HFFc6 (cell line): ENCODE measurements around the gene HDAC3. TPM values are rescaled to one million over a fixed set of nuclear protein-coding genes. Genes with fewer than 3 reads are reported as not detected.

Experiments
- DNase-seq: peaks from one replicate; pipeline ENCODE4 v3.0.0-alpha.2; 2018
- H3K27ac Mint-ChIP-seq: 2 replicates; pipeline ENCODE4 v1.8.0; 2020; ENCODE audit warnings: mild to moderate bottlenecking, mixed read lengths
- H3K27me3 Mint-ChIP-seq: 2 replicates; pipeline ENCODE4 v1.8.0; 2021; ENCODE audit warnings: mild to moderate bottlenecking, moderate library complexity, mixed read lengths; ENCODE audit not compliant: insufficient read depth
- H3K36me3 Mint-ChIP-seq: 2 replicates; pipeline ENCODE4 v1.8.0; 2021; ENCODE audit warnings: low read depth, mixed read lengths
- H3K4me1 Mint-ChIP-seq: 2 replicates; pipeline ENCODE4 v1.8.0; 2020; ENCODE audit warnings: low read depth, mixed read lengths
- H3K4me3 Mint-ChIP-seq: 2 replicates; pipeline ENCODE4 v1.8.0; 2020; ENCODE audit warnings: mild to moderate bottlenecking, moderate library complexity, mixed read lengths
- H3K9me3 Mint-ChIP-seq: 2 replicates; pipeline ENCODE4 v1.8.0; 2020; ENCODE audit warnings: mild to moderate bottlenecking, mixed read lengths
- total RNA-seq, 6 experiments: library from RNA; stranded (reverse); fragmentation: NEBNext Ultra II Directional; extraction: Animal tissue kit (Norgen Biotek cat#: 25700); gene quantifications; 2 replicates in 1 of 6; 3 replicates in 5 of 6; pipeline ENCODE4 v1.2.3, GENCODE V29; 2021
- TF ChIP-seq, protein P1 (sequence below): fragments of 200-600 bp; sonication (generic); IDR thresholded peaks from 2 replicates; pipeline ENCODE4 v1.5.0; 2021; ENCODE audit warnings: antibody characterized with exemption, mild to moderate bottlenecking

HDAC3 gene
- total RNA-seq, 6 experiments from 2014 or later: 52.1 to 63.7 (median 55.1) TPM

- no peaks in the 10 kb centered on the region for H3K4me1 Mint-ChIP-seq
- no peak overlapping the region for H3K4me3 Mint-ChIP-seq
- TF ChIP-seq, protein P1, sequence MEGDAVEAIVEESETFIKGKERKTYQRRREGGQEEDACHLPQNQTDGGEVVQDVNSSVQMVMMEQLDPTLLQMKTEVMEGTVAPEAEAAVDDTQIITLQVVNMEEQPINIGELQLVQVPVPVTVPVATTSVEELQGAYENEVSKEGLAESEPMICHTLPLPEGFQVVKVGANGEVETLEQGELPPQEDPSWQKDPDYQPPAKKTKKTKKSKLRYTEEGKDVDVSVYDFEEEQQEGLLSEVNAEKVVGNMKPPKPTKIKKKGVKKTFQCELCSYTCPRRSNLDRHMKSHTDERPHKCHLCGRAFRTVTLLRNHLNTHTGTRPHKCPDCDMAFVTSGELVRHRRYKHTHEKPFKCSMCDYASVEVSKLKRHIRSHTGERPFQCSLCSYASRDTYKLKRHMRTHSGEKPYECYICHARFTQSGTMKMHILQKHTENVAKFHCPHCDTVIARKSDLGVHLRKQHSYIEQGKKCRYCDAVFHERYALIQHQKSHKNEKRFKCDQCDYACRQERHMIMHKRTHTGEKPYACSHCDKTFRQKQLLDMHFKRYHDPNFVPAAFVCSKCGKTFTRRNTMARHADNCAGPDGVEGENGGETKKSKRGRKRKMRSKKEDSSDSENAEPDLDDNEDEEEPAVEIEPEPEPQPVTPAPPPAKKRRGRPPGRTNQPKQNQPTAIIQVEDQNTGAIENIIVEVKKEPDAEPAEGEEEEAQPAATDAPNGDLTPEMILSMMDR: no peak
- no peak for DNase-seq
- H3K36me3 Mint-ChIP-seq: peaks cover 10% of the 10 kb centered on the region
- no peak overlapping the region for H3K27ac Mint-ChIP-seq
- no peaks in the 10 kb centered on the region for H3K9me3 Mint-ChIP-seq
- H3K27me3 Mint-ChIP-seq: peaks cover 3% of the 10 kb centered on the region; the same call in 1 of the 2 replicates
Observed at GRCh38 chr5:141665995-141666940, 29.6 kb upstream of the HDAC3 start.

DNA sequence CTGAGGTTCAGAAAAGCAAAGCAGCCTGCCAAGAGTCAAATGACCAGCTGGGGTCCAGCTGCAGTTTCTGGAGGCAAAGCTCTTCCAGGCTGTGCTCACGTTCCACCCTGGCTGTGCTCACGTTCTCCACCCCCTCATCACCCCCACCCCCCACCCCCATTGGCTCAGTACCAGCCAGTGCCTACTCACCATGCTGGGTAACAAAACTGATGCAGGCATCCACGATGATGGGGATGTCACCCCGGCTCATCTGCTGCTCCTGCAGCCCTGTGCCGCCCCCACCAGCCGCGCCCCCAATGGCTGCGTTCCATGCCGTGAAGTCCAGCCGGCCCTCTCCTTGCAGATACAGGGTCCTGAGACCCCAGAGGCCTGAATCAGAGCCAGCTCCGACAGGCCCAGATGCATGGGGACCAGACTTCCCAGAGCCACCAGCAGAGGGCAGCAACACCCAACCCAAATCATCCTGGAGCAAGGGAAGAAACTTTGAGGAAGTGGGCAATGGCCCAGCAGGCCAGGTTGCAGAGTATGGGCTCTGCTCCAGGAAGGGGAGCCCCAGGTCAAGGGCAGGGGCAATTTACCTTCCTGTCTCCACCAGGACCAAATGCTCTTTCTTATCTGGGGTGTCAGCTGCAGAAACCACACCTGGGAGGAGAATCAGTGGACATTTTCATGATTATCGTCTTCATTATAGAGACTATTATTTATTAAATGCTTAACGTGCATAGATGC, 28.2 kb upstream of the HDAC3 start:
- Mint-ChIP-seq H3K36me3 (peaks cover 14% of the 10 kb centered on the region), H3K27me3 (peaks cover 3% of the 10 kb centered on the region), H3K4me1 (no peaks in the 10 kb centered on the region), H3K9me3 (no peaks in the 10 kb centered on the region), H3K4me3 (no peak overlapping the region), H3K27ac (no peak overlapping the region)
- peak; percentile 43 for DNase-seq
- TF ChIP-seq, protein P1: peak; percentile 96

DNA sequence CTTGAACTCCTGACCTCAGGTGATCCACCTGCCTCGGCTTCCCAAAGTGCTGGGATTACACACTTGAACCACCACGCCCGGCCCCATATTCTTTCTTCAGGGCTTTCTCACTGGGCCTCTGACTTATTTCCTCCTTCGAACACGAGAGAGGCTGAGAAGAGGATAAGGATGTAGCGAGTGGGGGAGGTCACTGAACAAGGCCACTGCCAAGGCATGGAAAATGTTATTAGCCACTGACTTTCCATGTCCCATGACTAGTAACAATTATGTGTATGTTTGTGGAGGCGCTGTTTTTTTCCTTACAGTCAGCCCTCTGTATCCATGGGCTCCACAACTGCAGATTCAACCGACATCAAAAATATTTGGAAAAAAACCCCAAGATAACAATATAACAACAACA, 26.9 kb upstream of the HDAC3 start:
- Mint-ChIP-seq H3K27me3 (no peaks in the 10 kb centered on the region; the same call in none of the 2 replicates), H3K36me3 (peaks cover 18% of the 10 kb centered on the region), H3K4me1 (peaks cover 3% of the 10 kb centered on the region), H3K27ac (no peak overlapping the region), H3K9me3 (no peaks in the 10 kb centered on the region), H3K4me3 (no peak overlapping the region)
- no peak for DNase-seq
- TF ChIP-seq, protein P1: no peak

- Mint-ChIP-seq H3K36me3 (peaks cover 32% of the 10 kb centered on the region), H3K9me3 (no peaks in the 10 kb centered on the region), H3K27ac (no peak overlapping the region), H3K4me1 (peaks cover 17% of the 10 kb centered on the region), H3K4me3 (no peak overlapping the region), H3K27me3 (no peaks in the 10 kb centered on the region; the same call in none of the 2 replicates)
- TF ChIP-seq, protein P1: no peak
- DNase-seq: no peak
Observed at GRCh38 chr5:141662028-141662427, 25.4 kb upstream of the HDAC3 start.

DNA sequence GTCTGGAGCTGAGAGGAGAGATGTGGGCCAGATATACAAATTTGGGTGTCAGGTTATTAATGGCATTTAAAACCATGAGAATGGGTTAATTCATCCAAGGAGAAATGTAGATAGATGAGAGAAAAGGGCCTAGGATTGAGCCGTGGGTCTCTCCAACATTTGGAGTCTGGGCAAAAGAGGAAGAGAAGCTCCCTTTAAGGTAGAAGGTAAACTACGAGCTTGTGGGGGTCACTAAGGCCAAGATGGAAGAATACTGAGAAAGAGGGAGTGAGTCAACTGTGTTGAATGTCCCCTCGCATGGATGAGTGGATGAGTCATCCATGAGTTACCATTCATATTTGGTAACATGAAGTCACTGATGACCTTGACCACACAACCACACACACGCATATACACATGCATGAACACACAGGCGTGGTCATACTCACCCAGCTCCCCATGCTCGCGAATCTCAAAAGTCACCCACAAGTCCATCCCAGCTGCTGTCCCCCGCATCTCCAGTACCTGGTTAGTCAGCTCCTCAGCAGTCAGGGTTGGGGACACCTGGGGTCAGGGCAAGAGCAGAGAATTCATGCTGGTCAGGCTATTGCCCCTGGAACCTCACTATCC, 21.4 kb upstream of the HDAC3 start:
- peaks cover 64% of the 10 kb centered on the region for H3K36me3 Mint-ChIP-seq
- H3K9me3 Mint-ChIP-seq: no peaks in the 10 kb centered on the region
- peak overlapping the region; percentile 10 for H3K4me3 Mint-ChIP-seq
- DNase-seq: peak; percentile 95
- H3K27me3 Mint-ChIP-seq: no peaks in the 10 kb centered on the region; the same call in none of the 2 replicates
- H3K27ac Mint-ChIP-seq: peak overlapping the region; percentile 85
- TF ChIP-seq, protein P1: no peak
- H3K4me1 Mint-ChIP-seq: peaks cover 45% of the 10 kb centered on the region
